Testis (tissue), 2 donors: ENCODE results near the gene RPS2.

ENCODE experiments used
- CTCF ChIP-seq, 3 experiments: fragments of 450-650 bp in 2 of 3; fragments of 200-600 bp in 1 of 3; sonication (generic) in 1 of 3; IDR thresholded peaks; one replicate each; pipeline ENCODE4 v1.5.1; 2016 to 2019; ENCODE audit warnings: antibody characterized with exemption in 3 of 3, mild to moderate bottlenecking in 2 of 3, moderate library complexity in 1 of 3
- POLR2A ChIP-seq: fragments of 450-650 bp; IDR thresholded peaks from one replicate; pipeline ENCODE4 v1.6.1; 2017; ENCODE audit warnings: antibody characterized with exemption, mild to moderate bottlenecking, moderate library complexity

GRCh38 chr16:2001035-2001434 is 36.4 kb upstream of the RPS2 start:
- no peak for TF ChIP-seq CTCF (IDR thresholded peaks at IDR 0.05)
- no peak for TF ChIP-seq POLR2A
